HG03159 (cell line): ENCODE results near the gene TAS2R30.
A peak's percentile ranks its signal among the peaks of the same experiment; 100 is the strongest.
"Not testable (repeated sequence)": the region's sequence is repeated elsewhere in the genome, so short reads cannot be mapped to it uniquely, and the experiment has no call there.

ENCODE experiments used
- ATAC-seq: cut with Tn5 transposase; IDR thresholded peaks from one replicate; pipeline ENCODE4 v1.9.1; 2021; ENCODE audit warnings: mild to moderate bottlenecking, moderate library complexity; ENCODE audit not compliant: unreplicated experiment

TAS2R30 gene

DNA sequence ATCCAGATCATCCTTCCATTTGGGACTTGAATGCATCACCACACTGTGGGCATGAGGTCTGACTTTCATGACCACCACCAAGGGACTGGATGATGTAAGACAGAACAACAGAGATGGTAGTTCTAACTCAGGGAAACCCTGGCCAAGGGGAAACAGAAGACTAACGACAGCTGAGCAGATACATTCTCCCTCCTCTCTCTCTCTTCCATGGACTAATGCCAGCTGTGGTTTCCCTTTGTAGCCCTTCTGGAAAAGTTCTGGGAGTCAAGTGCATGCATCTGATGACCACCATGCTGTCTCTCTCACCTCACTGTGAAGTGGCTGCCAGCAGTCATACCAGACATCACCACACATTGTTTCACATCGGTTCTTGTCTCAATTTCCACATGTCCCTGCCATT is 3.4 kb downstream of the TAS2R30 start:
- ATAC-seq = no peak

- ATAC-seq = no peak
These were observed 4.1 kb downstream of the TAS2R30 start for GRCh38 chr12:11130382-11130781.

- ATAC-seq = not testable (repeated sequence)
These were observed 20.3 kb downstream of the TAS2R30 start for GRCh38 chr12:11114130-11114529.

DNA sequence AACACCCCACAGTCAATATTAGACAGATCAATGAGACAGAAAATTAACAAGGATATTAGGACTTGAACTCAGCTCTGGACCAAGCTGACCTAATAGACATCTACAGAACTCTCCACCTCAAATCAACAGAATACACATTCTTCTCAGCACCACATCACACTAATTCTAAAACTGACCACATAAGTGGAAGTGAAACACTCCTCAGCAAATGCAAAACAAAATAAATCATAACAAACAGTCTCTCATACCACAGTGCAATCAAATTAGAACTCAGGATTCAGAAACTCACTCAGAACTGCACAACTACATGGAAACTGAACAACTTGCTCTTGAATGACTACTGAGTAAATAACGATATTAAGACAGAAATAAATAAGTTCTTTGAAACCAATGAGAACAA is 23.2 kb downstream of the TAS2R30 start:
- ATAC-seq = not testable (repeated sequence)

DNA sequence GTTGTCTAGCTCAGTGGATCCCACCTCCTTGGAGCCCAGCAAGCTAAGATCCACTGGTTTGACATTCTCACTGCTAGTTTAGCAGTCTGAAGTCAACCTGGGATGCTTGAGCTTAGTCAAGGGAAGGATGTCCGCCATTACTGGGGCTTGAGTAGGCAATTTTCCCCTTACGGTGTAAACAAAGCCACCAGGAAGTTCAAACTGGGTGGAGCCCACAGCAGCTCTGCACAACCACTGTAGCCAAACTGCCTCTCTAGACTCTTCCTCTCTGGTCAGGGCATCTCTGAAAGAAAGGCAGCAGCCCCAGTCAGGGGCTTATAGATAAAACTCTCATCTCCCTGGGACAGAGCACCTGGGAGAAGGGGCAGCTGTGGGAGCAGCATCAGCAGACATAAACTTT is 25.6 kb downstream of the TAS2R30 start:
- no peak for ATAC-seq

DNA sequence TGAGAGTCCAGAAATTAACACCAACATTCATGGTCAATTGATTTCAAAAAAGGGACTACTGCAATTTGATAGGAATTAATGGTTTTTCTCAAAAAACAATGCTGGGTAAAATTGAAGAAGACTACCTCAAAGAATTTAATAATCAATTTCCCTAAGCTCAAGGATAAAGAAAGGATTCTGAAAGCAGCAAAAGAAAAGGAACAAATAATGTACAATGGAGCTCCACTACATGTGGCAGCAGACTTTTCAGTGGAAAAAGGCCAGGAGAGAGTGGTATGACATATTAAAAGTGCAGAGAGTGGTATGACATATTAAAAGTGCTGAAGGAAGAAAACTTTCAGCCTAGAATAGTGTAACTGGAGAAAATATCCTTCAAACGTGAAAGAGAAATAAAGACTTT is 26.7 kb downstream of the TAS2R30 start:
- no peak for ATAC-seq

DNA sequence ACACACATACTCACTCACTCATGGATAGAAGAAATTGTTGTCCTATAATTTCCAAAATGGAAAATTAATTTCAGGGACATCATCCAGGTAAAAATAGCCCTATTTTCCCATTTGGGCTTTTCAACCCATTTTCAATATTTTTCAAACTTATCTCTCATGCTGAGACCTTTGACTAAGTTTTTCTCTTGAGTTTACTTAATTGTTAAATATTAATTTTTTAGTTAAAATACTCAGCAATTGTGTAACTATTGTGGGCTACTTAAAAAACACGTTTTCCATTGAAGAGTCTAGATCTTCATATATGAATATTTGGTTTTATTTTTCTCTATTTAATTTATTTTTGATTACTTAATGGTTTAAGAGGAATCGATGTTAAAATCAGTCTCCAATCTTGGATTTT is 28.2 kb downstream of the TAS2R30 start:
- ATAC-seq = no peak

GRCh38 chr12:11105546-11105945 is 28.9 kb downstream of the TAS2R30 start:
- ATAC-seq = no peak

DNA sequence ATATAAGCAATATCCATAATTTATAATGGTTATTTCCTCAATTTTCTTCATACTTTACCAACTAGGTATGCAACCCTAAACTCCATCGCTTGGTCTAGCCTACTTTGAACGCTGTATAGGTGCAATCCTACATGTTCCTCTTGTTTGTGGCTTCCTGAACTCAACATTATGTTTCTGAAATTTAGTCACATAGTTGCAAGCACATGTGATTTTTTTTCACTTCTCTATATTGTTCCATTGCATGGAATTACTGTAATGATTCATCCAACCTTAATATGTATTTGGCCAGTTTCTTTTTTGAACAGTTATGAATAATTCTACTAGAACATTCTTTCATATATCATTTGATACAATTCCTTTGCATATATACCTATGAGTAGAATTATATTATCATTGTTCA is 39.5 kb downstream of the TAS2R30 start:
- ATAC-seq = not testable (repeated sequence)

- ATAC-seq = no peak
These were observed 42.3 kb downstream of the TAS2R30 start, which contains the start of gene TAS2R43 for GRCh38 chr12:11092128-11092527. TAS2R43 (minus strand) TSS chr12:11092313; CDS start chr12:11092229, 84 bp downstream.

DNA sequence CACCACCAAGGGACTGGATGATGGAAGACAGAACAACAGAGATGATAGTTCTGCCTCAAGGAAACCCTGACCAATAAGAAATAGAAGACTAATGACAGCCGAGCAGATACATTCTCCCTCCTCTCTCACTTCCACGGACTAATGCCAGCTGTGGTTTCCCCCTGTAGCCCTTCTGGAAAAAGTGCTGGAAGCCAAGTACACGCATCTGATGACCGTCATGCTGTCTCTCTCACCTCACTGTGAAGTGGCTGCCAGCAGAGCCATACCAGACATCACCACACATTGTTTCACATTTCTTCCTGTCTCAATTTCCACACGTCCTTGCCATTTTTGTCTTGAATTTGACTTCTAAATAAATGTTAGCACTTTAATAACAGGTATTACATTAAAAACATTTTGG is 45.2 kb downstream of the TAS2R30 start:
- ATAC-seq = no peak

DNA sequence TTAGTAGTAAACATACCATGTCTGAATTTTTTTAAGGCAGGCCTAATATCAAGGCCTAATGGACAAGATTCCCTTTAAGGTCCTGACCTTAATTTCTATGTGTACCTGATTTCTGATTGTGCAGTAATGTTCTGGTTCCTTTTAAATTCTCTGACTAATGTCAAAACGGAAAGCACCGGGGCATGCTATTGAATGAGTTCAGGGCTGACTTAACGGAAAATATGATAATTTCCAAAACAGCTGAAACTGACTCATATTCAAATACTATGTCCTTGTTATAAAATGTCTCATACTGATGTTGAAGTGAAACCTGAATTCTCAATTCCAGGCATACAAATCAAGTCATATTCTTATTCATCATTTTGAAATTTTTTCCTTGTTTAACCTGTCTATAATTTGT is 49.0 kb downstream of the TAS2R30 start:
- ATAC-seq = peak; percentile 64
